Measurements from ENCODE around the gene TOLLIP.
A peak's percentile ranks its signal among the peaks of the same experiment; 100 is the strongest.

TOLLIP gene

GRCh38 chr11:1234771-1235305 is 74.6 kb downstream of the TOLLIP start:
- Histone ChIP-seq H4K91ac (ENCODE audit: low read depth, low read length, poor library complexity) (no peak overlapping the region), H2BK120ac (ENCODE audit: low read depth, low read length) (no peak overlapping the region), H2BK12ac (ENCODE audit: low read length) (peak overlapping the region; percentile 22), H3K36me3 (replicated peaks in 1 of 2; ENCODE audit: control insufficient read depth in 2 of 2, insufficient read depth in 2 of 2, low read length in 2 of 2) (no peaks in the 10 kb centered on the region), H2AFZ (ENCODE audit: low read length) (no peak overlapping the region), H3K18ac (ENCODE audit: low read length) (no peak overlapping the region), H2BK15ac (ENCODE audit: low read length) (no peak overlapping the region), H3K4me2 (ENCODE audit: insufficient read depth, low read length, poor library complexity, severe bottlenecking) (no peak overlapping the region), H3K4me3 (ENCODE audit: low read length in 2 of 2) (no peak overlapping the region), H4K8ac (ENCODE audit: low read depth, low read length) (no peak overlapping the region), H3K9ac (ENCODE audit: low read depth, low read length, poor library complexity) (no peak overlapping the region), H2AK5ac (ENCODE audit: low read depth, low read length) (peak overlapping the region; percentile 86), H3K23ac (ENCODE audit: low read depth, low read length, poor library complexity) (peak overlapping the region; percentile 73), H3K27me3 (ENCODE audit: control insufficient read depth in 3 of 3, insufficient read depth in 3 of 3, low read depth in 1 of 3, low read length in 3 of 3) (peaks cover 0 to 10% (median 0%) of the 10 kb centered on the region in 3 experiments), H3K4me1 (ENCODE audit: control insufficient read depth in 2 of 2, insufficient read depth in 1 of 2, low read depth in 1 of 2, low read length in 2 of 2) (no peaks in the 10 kb centered on the region), H3K27ac (replicated peaks; ENCODE audit: low read length) (no peak overlapping the region), H2BK5ac (ENCODE audit: low read length) (no peak overlapping the region), H3K4ac (ENCODE audit: low read length) (no peak overlapping the region), H3K14ac (ENCODE audit: low read length) (peak overlapping the region; percentile 47), H3K9me3 (replicated peaks in 1 of 2; ENCODE audit: control insufficient read depth in 2 of 2, insufficient read depth in 1 of 2, low read depth in 1 of 2, low read length in 2 of 2) (no peaks in the 10 kb centered on the region), H3K79me1 (ENCODE audit: low read depth, low read length) (no peaks in the 10 kb centered on the region)
- WGBS, 2 donors (ENCODE audit: extremely low coverage in 2 of 2, insufficient read length in 2 of 2, insufficient replicate concordance in 1 of 2), result no CpG with 5 or more reads among the region's 23 CpGs
- no peak for DNase-seq (ENCODE audit: low spot score)

- H2BK5ac ChIP-seq (ENCODE audit: low read length), result no peak overlapping the region
- peaks cover 0 to 10% (median 0%) of the 10 kb centered on the region in 3 experiments for H3K27me3 ChIP-seq (ENCODE audit: control insufficient read depth in 3 of 3, insufficient read depth in 3 of 3, low read depth in 1 of 3, low read length in 3 of 3)
- no peaks in the 10 kb centered on the region for H3K36me3 ChIP-seq (replicated peaks in 1 of 2; ENCODE audit: control insufficient read depth in 2 of 2, insufficient read depth in 2 of 2, low read length in 2 of 2)
- peak overlapping the region; percentile 28 for H2AK5ac ChIP-seq (ENCODE audit: low read depth, low read length)
- no peak overlapping the region for H3K9ac ChIP-seq (ENCODE audit: low read depth, low read length, poor library complexity)
- DNase-seq (ENCODE audit: low spot score), result no peak
- H3K9me3 ChIP-seq (replicated peaks in 1 of 2; ENCODE audit: control insufficient read depth in 2 of 2, insufficient read depth in 1 of 2, low read depth in 1 of 2, low read length in 2 of 2), result no peaks in the 10 kb centered on the region
- H3K18ac ChIP-seq (ENCODE audit: low read length), result peak overlapping the region; percentile 83
- peak overlapping the region; percentile 17 for H4K8ac ChIP-seq (ENCODE audit: low read depth, low read length)
- no peak overlapping the region for H3K4me3 ChIP-seq (ENCODE audit: low read length in 2 of 2)
- no peak overlapping the region for H4K91ac ChIP-seq (ENCODE audit: low read depth, low read length, poor library complexity)
- H3K14ac ChIP-seq (ENCODE audit: low read length), result peak overlapping the region; percentile 89
- H2BK15ac ChIP-seq (ENCODE audit: low read length), result peak overlapping the region; percentile 17
- no peak overlapping the region for H2AFZ ChIP-seq (ENCODE audit: low read length)
- no peak overlapping the region for H2BK120ac ChIP-seq (ENCODE audit: low read depth, low read length)
- no peak overlapping the region for H3K27ac ChIP-seq (replicated peaks; ENCODE audit: low read length)
- no peaks in the 10 kb centered on the region for H3K4me1 ChIP-seq (ENCODE audit: control insufficient read depth in 2 of 2, insufficient read depth in 1 of 2, low read depth in 1 of 2, low read length in 2 of 2)
- H3K4ac ChIP-seq (ENCODE audit: low read length), result no peak overlapping the region
- H3K79me1 ChIP-seq (ENCODE audit: low read depth, low read length), result no peaks in the 10 kb centered on the region
- H3K23ac ChIP-seq (ENCODE audit: low read depth, low read length, poor library complexity), result peak overlapping the region; percentile 93
- no CpG with 5 or more reads among the region's 22 CpGs for WGBS, 2 donors (ENCODE audit: extremely low coverage in 2 of 2, insufficient read length in 2 of 2, insufficient replicate concordance in 1 of 2)
- no peak overlapping the region for H3K4me2 ChIP-seq (ENCODE audit: insufficient read depth, low read length, poor library complexity, severe bottlenecking)
- no peak overlapping the region for H2BK12ac ChIP-seq (ENCODE audit: low read length)
Measured at GRCh38 chr11:1234054-1234720, 75.2 kb downstream of the TOLLIP start.

- Histone ChIP-seq H3K4ac (ENCODE audit: low read length) (no peak overlapping the region), H2BK15ac (ENCODE audit: low read length) (no peak overlapping the region), H3K4me1 (ENCODE audit: control insufficient read depth in 2 of 2, insufficient read depth in 1 of 2, low read depth in 1 of 2, low read length in 2 of 2) (no peaks in the 10 kb centered on the region), H4K91ac (ENCODE audit: low read depth, low read length, poor library complexity) (no peak overlapping the region), H2BK12ac (ENCODE audit: low read length) (no peak overlapping the region), H2AFZ (ENCODE audit: low read length) (no peak overlapping the region), H4K8ac (ENCODE audit: low read depth, low read length) (no peak overlapping the region), H2BK120ac (ENCODE audit: low read depth, low read length) (no peak overlapping the region), H3K4me3 (ENCODE audit: low read length in 2 of 2) (no peak overlapping the region), H3K9me3 (replicated peaks in 1 of 2; ENCODE audit: control insufficient read depth in 2 of 2, insufficient read depth in 1 of 2, low read depth in 1 of 2, low read length in 2 of 2) (no peaks in the 10 kb centered on the region), H2BK5ac (ENCODE audit: low read length) (no peak overlapping the region), H3K23ac (ENCODE audit: low read depth, low read length, poor library complexity) (no peak overlapping the region), H3K4me2 (ENCODE audit: insufficient read depth, low read length, poor library complexity, severe bottlenecking) (no peak overlapping the region), H3K27ac (replicated peaks; ENCODE audit: low read length) (no peak overlapping the region), H3K14ac (ENCODE audit: low read length) (no peak overlapping the region), H3K9ac (ENCODE audit: low read depth, low read length, poor library complexity) (no peak overlapping the region), H3K79me1 (ENCODE audit: low read depth, low read length) (no peaks in the 10 kb centered on the region), H2AK5ac (ENCODE audit: low read depth, low read length) (peak overlapping the region; percentile 28), H3K36me3 (replicated peaks in 1 of 2; ENCODE audit: control insufficient read depth in 2 of 2, insufficient read depth in 2 of 2, low read length in 2 of 2) (no peaks in the 10 kb centered on the region), H3K27me3 (ENCODE audit: control insufficient read depth in 3 of 3, insufficient read depth in 3 of 3, low read depth in 1 of 3, low read length in 3 of 3) (peaks cover 0 to 10% (median 0%) of the 10 kb centered on the region in 3 experiments), H3K18ac (ENCODE audit: low read length) (peak overlapping the region; percentile 38)
- WGBS, 2 donors (ENCODE audit: extremely low coverage in 2 of 2, insufficient read length in 2 of 2, insufficient replicate concordance in 1 of 2), result no CpG with 5 or more reads among the region's 21 CpGs
- no peak for DNase-seq (ENCODE audit: low spot score)
Measured at GRCh38 chr11:1233351-1234053, 75.9 kb downstream of the TOLLIP start.

- no peaks in the 10 kb centered on the region for H3K36me3 ChIP-seq (replicated peaks in 1 of 2; ENCODE audit: control insufficient read depth in 2 of 2, insufficient read depth in 2 of 2, low read length in 2 of 2)
- peak overlapping the region; percentile 84 for H2BK12ac ChIP-seq (ENCODE audit: low read length)
- peak overlapping the region; percentile 76 for H3K18ac ChIP-seq (ENCODE audit: low read length)
- no peak overlapping the region for H2BK5ac ChIP-seq (ENCODE audit: low read length)
- peak overlapping the region; percentile 53 for H3K4ac ChIP-seq (ENCODE audit: low read length)
- no peak overlapping the region for H2BK120ac ChIP-seq (ENCODE audit: low read depth, low read length)
- no peak overlapping the region for H3K4me3 ChIP-seq (ENCODE audit: low read length in 2 of 2)
- H3K9me3 ChIP-seq (replicated peaks in 1 of 2; ENCODE audit: control insufficient read depth in 2 of 2, insufficient read depth in 1 of 2, low read depth in 1 of 2, low read length in 2 of 2), result no peaks in the 10 kb centered on the region
- H3K4me2 ChIP-seq (ENCODE audit: insufficient read depth, low read length, poor library complexity, severe bottlenecking), result no peak overlapping the region
- no peak overlapping the region for H3K27ac ChIP-seq (replicated peaks; ENCODE audit: low read length)
- peak overlapping the region; percentile 90 for H2AK5ac ChIP-seq (ENCODE audit: low read depth, low read length)
- H4K8ac ChIP-seq (ENCODE audit: low read depth, low read length), result no peak overlapping the region
- no peak overlapping the region for H2BK15ac ChIP-seq (ENCODE audit: low read length)
- no peaks in the 10 kb centered on the region for H3K4me1 ChIP-seq (ENCODE audit: control insufficient read depth in 2 of 2, insufficient read depth in 1 of 2, low read depth in 1 of 2, low read length in 2 of 2)
- H3K9ac ChIP-seq (ENCODE audit: low read depth, low read length, poor library complexity), result peak overlapping the region; percentile 44
- peak overlapping the region; percentile 80 for H3K23ac ChIP-seq (ENCODE audit: low read depth, low read length, poor library complexity)
- H4K91ac ChIP-seq (ENCODE audit: low read depth, low read length, poor library complexity), result no peak overlapping the region
- no peaks in the 10 kb centered on the region for H3K79me1 ChIP-seq (ENCODE audit: low read depth, low read length)
- H3K27me3 ChIP-seq (ENCODE audit: control insufficient read depth in 3 of 3, insufficient read depth in 3 of 3, low read depth in 1 of 3, low read length in 3 of 3), result peaks cover 0 to 7% (median 0%) of the 10 kb centered on the region in 3 experiments
- no peak for DNase-seq (ENCODE audit: low spot score)
- WGBS, 2 donors (ENCODE audit: extremely low coverage in 2 of 2, insufficient read length in 2 of 2, insufficient replicate concordance in 1 of 2), result no CpG with 5 or more reads among the region's 30 CpGs
- H2AFZ ChIP-seq (ENCODE audit: low read length), result no peak overlapping the region
- H3K14ac ChIP-seq (ENCODE audit: low read length), result peak overlapping the region; percentile 97
Measured at GRCh38 chr11:1232883-1233321, 76.5 kb downstream of the TOLLIP start.
